Psoas muscle (tissue), 8 donors: ENCODE measurements around the gene CACNB1. TPM values are rescaled to one million over a fixed set of nuclear protein-coding genes. Genes with fewer than 3 reads are reported as not detected.

Experiments
- ATAC-seq, 4 donors: fragments of 200-7000 bp; cut with Tn5 transposase; one replicate each; pipeline ENCODE4 v1.9.1; 2020; ENCODE audit warnings: moderate library complexity in 3 of 4, mild to moderate bottlenecking in 2 of 4
- DNase-seq, 2 donors: peaks; one replicate each; pipeline ENCODE4 v3.0.0-alpha.2; 2020
- H3K27ac ChIP-seq: fragments of 200-600 bp; one replicate; pipeline ENCODE4 v1.8.0; 2022
- H3K27me3 ChIP-seq, 3 donors: fragments of 200-600 bp in 1 of 3; one replicate each; pipeline versions ENCODE4 v1.6.1 to v1.8.0; 2013 to 2022; ENCODE audit warnings: low read length in 2 of 3, mild to moderate bottlenecking in 2 of 3, moderate library complexity in 1 of 3; ENCODE audit not compliant: insufficient read depth in 3 of 3
- H3K36me3 ChIP-seq, 2 donors: fragments of 200-600 bp in 1 of 2; one replicate each; pipeline versions ENCODE4 v1.6.1 to v1.8.0; 2013 to 2022; ENCODE audit warnings: low read depth in 1 of 2, mild to moderate bottlenecking in 1 of 2, moderate library complexity in 1 of 2; ENCODE audit not compliant: insufficient read depth in 1 of 2
- H3K4me1 ChIP-seq: fragments of 200-600 bp; one replicate; pipeline ENCODE4 v1.8.0; 2022
- H3K4me3 ChIP-seq: fragments of 200-600 bp; one replicate; pipeline ENCODE4 v1.8.0; 2022; ENCODE audit warnings: mild to moderate bottlenecking
- H3K9me3 ChIP-seq: fragments of 200-600 bp; one replicate; pipeline ENCODE4 v1.8.0; 2022
- WGBS, 3 donors: extraction: QIAGEN DNeasy Blood & Tissue Kit; methylation state at CpG; one replicate each; pipeline versions ENCODE4 v1.1.6 to v1.1.7; 2013; 5-methylcytosine and 5-hydroxymethylcytosine counted together
- intact Hi-C, 2 donors: fragments of 100-400 bp; cut with DNase I; formaldehyde crosslinking; loops; one replicate each; pipeline versions ENCODE4 v1.11.0 to v1.14.2; 2022
- polyA plus RNA-seq, 3 donors: library from polyadenylated mRNA; stranded (reverse); fragments of 200-250 nt; gene quantifications; one replicate each; pipeline ENCODE4 v1.2.3, GENCODE V29; 2013
- total RNA-seq, 4 donors: library from RNA; stranded (reverse); fragmentation: NEBNext Ultra II Directional in 2 of 4; extraction: Animal tissue kit (Norgen Biotek cat#: 25700) in 2 of 4; gene quantifications; one replicate each; pipeline versions ENCODE4 v1.2.1 to v1.2.4, GENCODE V29; 2021 to 2023
- TF ChIP-seq, protein P1 (sequence below): fragments of 200-600 bp; IDR thresholded peaks from one replicate; pipeline ENCODE4 v1.8.0; 2022; ENCODE audit warnings: antibody characterized with exemption
- donor health status: healthy with polysubstance abuse.
- donor health status: DM: no; HTN: no; CAD: no; lungs with moderate emphysema.
- donor health status: Bipolar disorder and iron deficiency.
- donor health status: healthy.
- donor health status: DM: yes; HTN: yes; CAD: no.
- donor health status: DM: no; HTN: no; CAD: no.
- donor health status: DM: no; HTN: no; CAD: no.
- donor health status: DM: yes; HTN: yes; CAD: no.

The CACNB1 gene
- total and polyA plus RNA-seq, 7 donors: 88.2 to 274 (median 209) TPM

DNA sequence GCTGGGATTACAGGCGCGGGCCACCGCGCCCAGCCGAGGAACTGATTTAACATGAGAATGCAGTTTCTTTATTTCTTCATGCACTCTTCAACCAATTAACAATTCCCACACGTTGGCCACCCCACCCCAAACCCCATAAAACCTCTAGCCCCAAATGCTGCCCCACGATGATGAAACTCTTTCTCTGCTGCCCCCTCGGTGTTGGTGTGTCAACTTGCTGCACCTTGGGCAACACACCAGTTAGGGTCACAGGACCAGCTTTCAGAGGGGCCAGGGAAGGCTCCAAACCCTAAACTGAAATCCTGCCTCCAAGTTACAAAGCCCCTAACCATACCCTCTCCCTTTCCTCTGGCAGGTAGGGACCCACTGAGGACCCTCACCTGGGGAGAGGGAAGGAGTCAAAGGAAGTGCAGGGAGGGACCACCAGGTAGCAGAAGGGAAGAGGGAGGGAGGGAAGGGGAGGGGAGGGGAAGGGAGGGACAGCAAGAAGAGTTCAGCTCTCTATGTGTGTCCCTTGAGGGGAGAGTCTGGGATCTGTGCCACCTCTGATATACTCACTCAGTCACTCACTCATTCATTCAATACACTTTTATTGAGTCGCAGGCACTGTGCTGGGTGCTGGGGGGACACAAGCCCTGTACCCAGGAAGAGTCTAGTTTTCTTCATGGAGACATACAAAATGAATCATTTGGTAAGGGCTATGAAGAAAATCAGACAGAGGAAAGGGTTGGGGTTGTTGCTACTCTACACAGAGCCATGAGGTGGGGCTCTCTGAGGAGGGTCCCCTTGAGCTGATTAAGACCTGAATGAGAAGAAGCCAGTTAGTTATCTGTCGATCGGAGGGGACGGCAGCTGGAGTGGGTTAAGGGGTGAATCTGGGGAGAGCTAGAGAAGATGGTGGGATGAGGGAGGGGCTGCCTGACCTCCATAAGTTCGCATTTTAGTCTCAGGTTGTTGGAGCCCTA is 50.0 kb downstream of the CACNB1 start:
- DNase-seq: peak in 1 of 2 donors; percentile 48
- Histone ChIP-seq H3K36me3 (no peaks in the 10 kb centered on the region), H3K4me3 (no peak overlapping the region), H3K27me3 (peaks cover 0 to 21% (median 6%) of the 10 kb centered on the region in 3 donors), H3K4me1 (peaks cover 2% of the 10 kb centered on the region), H3K9me3 (no peaks in the 10 kb centered on the region), H3K27ac (no peak overlapping the region)
- 67 to 72% (median 70%) methylated on average over 13 of the region's 13 CpGs for WGBS, 3 donors
- intact Hi-C loops: no loop called here
- ATAC-seq: no peak
- TF ChIP-seq, protein P1, sequence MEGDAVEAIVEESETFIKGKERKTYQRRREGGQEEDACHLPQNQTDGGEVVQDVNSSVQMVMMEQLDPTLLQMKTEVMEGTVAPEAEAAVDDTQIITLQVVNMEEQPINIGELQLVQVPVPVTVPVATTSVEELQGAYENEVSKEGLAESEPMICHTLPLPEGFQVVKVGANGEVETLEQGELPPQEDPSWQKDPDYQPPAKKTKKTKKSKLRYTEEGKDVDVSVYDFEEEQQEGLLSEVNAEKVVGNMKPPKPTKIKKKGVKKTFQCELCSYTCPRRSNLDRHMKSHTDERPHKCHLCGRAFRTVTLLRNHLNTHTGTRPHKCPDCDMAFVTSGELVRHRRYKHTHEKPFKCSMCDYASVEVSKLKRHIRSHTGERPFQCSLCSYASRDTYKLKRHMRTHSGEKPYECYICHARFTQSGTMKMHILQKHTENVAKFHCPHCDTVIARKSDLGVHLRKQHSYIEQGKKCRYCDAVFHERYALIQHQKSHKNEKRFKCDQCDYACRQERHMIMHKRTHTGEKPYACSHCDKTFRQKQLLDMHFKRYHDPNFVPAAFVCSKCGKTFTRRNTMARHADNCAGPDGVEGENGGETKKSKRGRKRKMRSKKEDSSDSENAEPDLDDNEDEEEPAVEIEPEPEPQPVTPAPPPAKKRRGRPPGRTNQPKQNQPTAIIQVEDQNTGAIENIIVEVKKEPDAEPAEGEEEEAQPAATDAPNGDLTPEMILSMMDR: no peak

DNA sequence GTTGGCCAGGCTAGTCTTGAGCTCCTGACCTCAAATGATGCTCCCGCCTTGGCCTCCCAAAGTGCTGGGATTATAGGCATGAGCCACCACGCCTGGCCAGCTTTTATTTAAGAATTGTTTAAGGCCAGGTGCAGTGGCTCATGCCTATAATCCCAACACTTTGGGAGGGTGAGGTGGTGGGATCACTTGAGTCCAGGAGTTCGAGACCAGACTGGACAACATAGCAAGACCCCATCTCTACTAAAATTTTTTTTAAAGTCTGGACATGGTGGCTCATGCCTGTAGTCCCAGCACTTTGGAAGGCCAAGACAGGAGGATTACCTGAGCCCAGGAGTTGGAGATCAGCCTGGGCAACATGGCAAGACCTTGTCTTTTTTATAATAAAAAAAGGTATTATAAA is 51.2 kb downstream of the CACNB1 start:
- no peak for ATAC-seq
- no peak overlapping the region for H3K27ac ChIP-seq
- H3K9me3 ChIP-seq: no peaks in the 10 kb centered on the region
- H3K4me1 ChIP-seq: no peaks in the 10 kb centered on the region
- WGBS, 3 donors: 85 to 94% (median 90%) methylated on average over 3 of the region's 3 CpGs
- H3K27me3 ChIP-seq: peaks cover 0 to 16% (median 5%) of the 10 kb centered on the region in 3 donors
- TF ChIP-seq, protein P1: no peak
- intact Hi-C loops: no loop called here
- peak in 1 of 2 donors; percentile 4 for DNase-seq
- H3K4me3 ChIP-seq: no peak overlapping the region
- no peaks in the 10 kb centered on the region for H3K36me3 ChIP-seq

DNA sequence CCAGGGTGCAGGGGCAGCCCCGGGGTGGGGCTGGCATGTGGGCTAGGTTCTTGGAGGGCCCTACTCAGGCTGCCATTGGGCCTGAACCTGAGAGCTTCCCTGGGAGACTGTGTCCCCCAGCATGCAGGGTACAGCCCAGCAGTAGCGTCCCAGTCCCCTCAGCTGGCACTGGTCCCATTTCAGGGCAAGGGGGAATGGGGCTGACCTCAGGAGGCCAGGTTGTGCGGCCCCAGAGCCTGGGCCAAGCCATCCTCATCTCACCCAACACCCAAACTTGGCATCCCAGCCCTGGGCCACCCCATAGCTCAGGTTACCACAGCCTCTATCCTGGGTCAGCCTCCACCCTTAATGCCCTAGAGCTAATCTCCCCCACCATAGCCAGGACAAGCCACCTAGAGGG is 52.3 kb downstream of the CACNB1 start:
- Histone ChIP-seq H3K9me3 (no peaks in the 10 kb centered on the region), H3K27me3 (peaks cover 0 to 4% (median 0%) of the 10 kb centered on the region in 3 donors), H3K4me1 (no peaks in the 10 kb centered on the region), H3K36me3 (no peaks in the 10 kb centered on the region), H3K4me3 (no peak overlapping the region), H3K27ac (no peak overlapping the region)
- WGBS, 3 donors: 64 to 75% (median 68%) methylated on average over 3 of the region's 3 CpGs
- TF ChIP-seq, protein P1: no peak
- ATAC-seq: no peak
- DNase-seq: peak in 1 of 2 donors; percentile 48
- intact Hi-C loops: no loop called here

DNA sequence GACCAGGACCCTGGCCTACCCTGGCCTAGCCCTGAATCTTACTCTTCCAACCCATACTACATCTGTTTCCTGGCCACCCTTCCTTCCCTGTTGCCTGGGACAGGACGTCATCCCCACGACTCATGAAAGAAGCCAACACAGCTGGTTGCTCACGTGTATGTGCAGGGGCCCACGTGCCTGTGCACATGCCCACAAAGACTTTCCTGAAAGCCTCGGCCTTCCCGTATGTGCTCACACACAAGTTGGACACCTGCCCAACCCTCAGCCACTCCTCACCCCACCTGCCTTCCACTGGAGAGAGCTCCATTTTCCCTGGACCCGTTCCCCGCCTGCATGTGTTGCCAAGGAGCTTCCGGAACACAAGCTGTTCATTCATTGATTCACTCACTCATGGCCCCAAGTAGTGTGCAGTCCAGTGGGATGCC is 53.0 kb downstream of the CACNB1 start:
- no peaks in the 10 kb centered on the region for H3K9me3 ChIP-seq
- peak overlapping the region; percentile 57 for H3K27ac ChIP-seq
- no peaks in the 10 kb centered on the region for H3K4me1 ChIP-seq
- H3K27me3 ChIP-seq: no peaks in the 10 kb centered on the region
- TF ChIP-seq, protein P1: no peak
- intact Hi-C loops: no loop called here
- ATAC-seq: peak; percentile 75 to 83 (median 80)
- H3K4me3 ChIP-seq: no peak overlapping the region
- WGBS, 3 donors: 8 to 19% (median 12%) methylated on average over 9 of the region's 9 CpGs
- no peaks in the 10 kb centered on the region for H3K36me3 ChIP-seq
- peak; percentile 93 to 95 for DNase-seq
